Parathyroid adenoma (tissue), 2 donors: ENCODE results near the gene FANCC.

ENCODE experiments used
- H2AFZ ChIP-seq: fragments of 300-600 bp; sonication (generic); one replicate; pipeline ENCODE4 v1.7.0; 2017; ENCODE audit warnings: antibody characterized with exemption, mild to moderate bottlenecking
- H3K27ac ChIP-seq: fragments of 300-600 bp; sonication (generic); one replicate; pipeline ENCODE4 v1.7.0; 2017
- H3K27me3 ChIP-seq: fragments of 300-600 bp; sonication (generic); one replicate; pipeline ENCODE4 v1.7.0; 2017; ENCODE audit warnings: low read length; ENCODE audit not compliant: control insufficient read depth, insufficient read depth
- H3K36me3 ChIP-seq: fragments of 300-600 bp; sonication (generic); one replicate; pipeline ENCODE4 v1.7.0; 2017; ENCODE audit warnings: low read length; ENCODE audit not compliant: control insufficient read depth, insufficient read depth
- H3K4me1 ChIP-seq: fragments of 300-600 bp; sonication (generic); one replicate; pipeline ENCODE4 v1.7.0; 2017; ENCODE audit warnings: control low read depth
- H3K4me2 ChIP-seq: fragments of 300-600 bp; sonication (generic); one replicate; pipeline ENCODE4 v1.7.0; 2017; ENCODE audit warnings: low read length
- H3K4me3 ChIP-seq: fragments of 300-600 bp; sonication (generic); one replicate; pipeline ENCODE4 v1.7.0; 2017; ENCODE audit warnings: low read depth, low read length
- H3K79me2 ChIP-seq: fragments of 300-600 bp; sonication (generic); one replicate; pipeline ENCODE4 v1.7.0; 2017; ENCODE audit warnings: control low read depth
- H3K9ac ChIP-seq: fragments of 300-600 bp; sonication (generic); one replicate; pipeline ENCODE4 v1.7.0; 2017; ENCODE audit warnings: mild to moderate bottlenecking
- H3K9me3 ChIP-seq: fragments of 300-600 bp; sonication (generic); one replicate; pipeline ENCODE4 v1.7.0; 2017; ENCODE audit warnings: low read length; ENCODE audit not compliant: control insufficient read depth
- CTCF ChIP-seq: fragments of 300-600 bp; sonication (generic); IDR thresholded peaks from one replicate; pipeline ENCODE4 v1.7.0; 2017; ENCODE audit warnings: antibody characterized with exemption, mild to moderate bottlenecking
- donor health status: primary hyperparathyroidism.

FANCC gene

GRCh38 chr9:95116002-95116807 lies 201.3 kb downstream of the FANCC start:
- Histone ChIP-seq H3K4me3 (no peak overlapping the region), H3K4me2 (no peak overlapping the region), H3K27ac (no peak overlapping the region), H3K27me3 (no peaks in the 10 kb centered on the region), H3K9me3 (no peaks in the 10 kb centered on the region), H3K4me1 (no peaks in the 10 kb centered on the region), H3K36me3 (no peaks in the 10 kb centered on the region), H2AFZ (no peak overlapping the region), H3K79me2 (no peaks in the 10 kb centered on the region), H3K9ac (no peak overlapping the region)
- TF ChIP-seq CTCF, result no peak

GRCh38 chr9:95115104-95115503 lies 202.4 kb downstream of the FANCC start:
- no peak overlapping the region for H3K4me2 ChIP-seq
- H3K36me3 ChIP-seq, result no peaks in the 10 kb centered on the region
- no peaks in the 10 kb centered on the region for H3K27me3 ChIP-seq
- no peak overlapping the region for H2AFZ ChIP-seq
- no peaks in the 10 kb centered on the region for H3K4me1 ChIP-seq
- H3K4me3 ChIP-seq, result no peak overlapping the region
- no peaks in the 10 kb centered on the region for H3K79me2 ChIP-seq
- H3K27ac ChIP-seq, result no peak overlapping the region
- no peak for TF ChIP-seq CTCF
- no peak overlapping the region for H3K9ac ChIP-seq
- no peaks in the 10 kb centered on the region for H3K9me3 ChIP-seq

GRCh38 chr9:95112436-95113280 lies 204.9 kb downstream of the FANCC start:
- TF ChIP-seq CTCF, result no peak

GRCh38 chr9:95111716-95112115 lies 205.8 kb downstream of the FANCC start:
- Histone ChIP-seq H3K4me2 (no peak overlapping the region), H2AFZ (no peak overlapping the region), H3K4me3 (no peak overlapping the region), H3K9ac (no peak overlapping the region), H3K4me1 (no peaks in the 10 kb centered on the region), H3K27ac (no peak overlapping the region), H3K27me3 (no peaks in the 10 kb centered on the region), H3K79me2 (no peaks in the 10 kb centered on the region), H3K36me3 (no peaks in the 10 kb centered on the region), H3K9me3 (no peaks in the 10 kb centered on the region)
- TF ChIP-seq CTCF, result no peak

More at GRCh38 chr9:95112436-95113280, 204.9 kb downstream of the FANCC start:
- Histone ChIP-seq H2AFZ (no peak overlapping the region), H3K4me2 (no peak overlapping the region), H3K9me3 (no peaks in the 10 kb centered on the region), H3K4me1 (no peaks in the 10 kb centered on the region), H3K36me3 (no peaks in the 10 kb centered on the region), H3K79me2 (no peaks in the 10 kb centered on the region), H3K9ac (no peak overlapping the region), H3K4me3 (no peak overlapping the region), H3K27ac (no peak overlapping the region), H3K27me3 (no peaks in the 10 kb centered on the region)
